Measurements from ENCODE around the gene SMPDL3A.

DNA sequence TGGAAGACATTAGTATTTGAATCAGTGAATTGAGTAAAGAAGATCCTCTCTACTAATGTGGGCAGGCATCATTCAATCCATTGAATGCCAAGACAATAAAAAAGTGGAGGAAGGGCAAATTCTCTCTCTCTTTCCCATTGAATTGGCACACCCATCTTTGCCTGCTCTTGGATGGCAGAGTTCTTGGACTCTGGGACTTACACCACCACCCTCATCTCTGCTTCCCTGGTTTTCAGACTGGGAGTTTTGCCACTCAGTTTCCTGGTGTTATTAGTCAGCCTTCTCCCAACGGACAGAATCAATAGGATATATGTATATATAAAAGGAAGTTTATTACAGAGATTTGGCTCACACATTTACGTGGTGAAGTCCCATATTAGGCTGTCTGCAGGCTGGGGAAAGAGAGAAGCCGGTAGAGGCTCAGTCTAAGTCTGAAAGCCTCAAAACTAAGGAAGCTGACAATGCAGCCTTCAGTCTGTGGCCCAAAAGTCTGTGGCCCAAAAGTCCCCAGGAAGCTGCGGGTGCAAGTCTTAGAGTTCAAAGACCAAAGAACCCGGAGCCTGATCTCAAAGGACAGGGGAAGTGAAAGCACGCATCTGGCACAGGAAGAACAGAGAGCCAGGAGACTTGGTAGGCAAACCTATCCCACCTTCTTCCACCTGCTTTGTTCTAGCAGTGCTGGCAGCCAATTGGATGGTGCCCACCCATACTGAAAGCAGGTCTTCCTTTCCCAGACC is 64.4 kb downstream of the SMPDL3A start:
- TF ChIP-seq POLR2AphosphoS5 (IDR thresholded peaks at IDR 0.05; ENCODE audit: low read depth, low read length) (no peak), POLR2A (IDR thresholded peaks at IDR 0.05; ENCODE audit: low read depth, low read length) (no peak)

Measured in GM12892 (cell line).